GM18517 (cell line): ENCODE data around the gene FREY1.
"Not testable (repeated sequence)": the region's sequence is repeated elsewhere in the genome, so short reads cannot be mapped to it uniquely, and the experiment has no call there.

Source experiments
- ATAC-seq: cut with Tn5 transposase; IDR thresholded peaks from one replicate; pipeline ENCODE4 v1.9.1; 2021; ENCODE audit warnings: mild to moderate bottlenecking, moderate library complexity; ENCODE audit not compliant: unreplicated experiment

The FREY1 gene

DNA sequence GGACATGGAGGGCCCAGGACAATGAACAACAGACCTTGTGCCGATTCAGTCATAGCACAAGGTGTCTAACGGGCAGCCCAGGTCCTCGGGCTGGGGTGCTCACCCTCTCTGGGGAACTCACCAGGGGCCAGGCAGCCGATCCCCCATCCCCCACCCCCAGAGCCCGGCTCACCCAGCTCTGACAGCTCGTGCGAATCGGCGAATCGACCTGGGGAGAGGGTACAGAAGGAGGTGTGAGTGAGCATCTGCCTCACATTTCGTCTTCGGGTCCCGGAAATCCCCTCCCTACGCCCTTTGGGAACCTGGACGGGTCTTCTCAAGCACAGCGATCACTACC lies 10.2 kb upstream of the FREY1 start:
- ATAC-seq, result no peak

DNA sequence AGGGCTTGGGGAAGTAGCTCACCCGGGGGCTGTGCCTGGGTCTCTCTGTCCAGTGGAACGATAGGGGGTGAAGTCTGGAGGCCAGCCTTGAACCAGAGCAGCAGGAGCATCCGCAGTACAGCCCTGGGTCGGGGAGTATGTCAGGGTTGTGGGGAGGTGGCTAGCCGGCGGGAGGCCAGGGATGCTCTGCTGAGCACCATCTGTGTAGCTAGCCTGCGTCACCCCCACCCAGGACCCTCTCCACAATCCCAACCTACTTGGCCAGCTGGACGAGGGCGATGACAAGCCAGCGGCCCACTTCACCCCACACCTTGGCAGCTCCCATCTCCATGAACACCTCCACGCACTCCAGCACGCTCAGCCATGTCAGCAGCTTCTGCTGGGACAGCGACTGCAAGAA lies 8.4 kb upstream of the FREY1 start:
- no peak for ATAC-seq

DNA sequence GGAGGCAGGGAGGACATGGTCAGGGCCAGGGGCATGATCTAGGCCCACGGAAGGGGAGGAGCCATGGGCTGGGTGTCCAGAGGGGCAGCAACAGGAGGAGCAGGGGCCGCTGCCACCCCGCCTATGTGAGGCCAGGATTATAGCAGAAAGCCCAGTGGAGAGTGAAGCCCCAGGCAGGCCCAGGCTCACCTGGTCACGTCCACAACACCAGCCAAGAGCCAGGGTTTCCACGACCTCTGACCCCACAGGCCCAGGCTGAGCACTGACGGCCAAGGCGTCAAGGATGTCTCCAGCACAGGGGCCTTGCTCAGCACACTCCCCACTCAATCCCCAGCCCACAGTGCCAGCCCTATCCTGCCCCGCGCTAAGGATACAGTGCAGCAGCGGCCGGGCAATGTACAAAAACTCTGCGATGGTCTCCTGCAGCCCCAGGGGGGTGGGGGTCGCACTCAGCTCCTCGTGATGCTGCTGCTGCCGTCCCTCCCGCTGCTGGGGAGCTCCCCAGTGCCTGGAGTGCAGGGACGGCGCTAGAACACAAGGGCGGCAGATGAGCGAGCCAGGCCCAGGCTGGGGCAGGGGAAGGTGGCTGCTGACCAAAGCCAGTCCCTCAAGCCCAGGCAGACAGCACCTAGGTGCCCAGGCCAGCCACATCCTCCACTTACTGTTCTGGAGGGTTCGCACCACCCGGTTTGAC lies 7.0 kb upstream of the FREY1 start:
- no peak for ATAC-seq

DNA sequence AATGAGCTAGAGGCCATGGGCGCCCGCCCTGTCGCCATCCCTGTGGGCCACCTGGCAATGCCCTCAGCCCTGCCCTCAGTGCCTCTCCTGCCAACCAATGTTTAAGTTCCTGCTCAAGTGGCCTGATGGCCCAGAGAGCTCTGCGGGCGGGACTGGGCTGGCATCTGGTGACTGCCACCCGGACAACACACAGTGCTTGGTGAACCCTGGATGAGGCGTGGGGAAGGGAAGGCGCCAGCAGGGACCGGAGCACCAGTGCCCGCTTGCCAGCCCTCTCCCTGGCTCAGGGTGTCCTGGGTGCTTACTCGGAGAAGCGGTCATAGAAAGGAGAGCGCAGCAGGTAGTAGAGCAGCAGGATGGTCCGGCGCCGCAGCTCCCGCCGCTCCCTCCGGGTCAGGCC lies 6.4 kb upstream of the FREY1 start:
- no peak for ATAC-seq

DNA sequence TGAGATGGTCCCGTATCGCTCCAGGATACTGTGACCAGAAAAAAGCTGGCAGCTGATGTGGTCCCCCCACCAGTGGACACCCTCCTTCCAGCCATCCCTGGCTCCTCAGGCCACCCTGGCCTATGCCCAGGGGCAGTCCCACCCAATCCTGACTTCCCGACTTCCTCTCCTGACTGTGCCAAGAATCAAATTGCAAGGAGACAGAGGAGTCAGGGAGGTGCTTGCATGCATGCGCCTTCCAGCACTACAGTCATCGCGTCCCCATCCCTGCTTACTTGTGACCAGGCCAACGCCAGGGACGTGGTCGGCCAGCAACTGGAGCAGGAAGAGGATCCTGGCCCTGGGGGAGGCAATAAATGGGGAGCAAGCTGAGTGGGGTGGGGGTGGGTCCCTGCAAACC lies 3.6 kb upstream of the FREY1 start:
- no peak for ATAC-seq

DNA sequence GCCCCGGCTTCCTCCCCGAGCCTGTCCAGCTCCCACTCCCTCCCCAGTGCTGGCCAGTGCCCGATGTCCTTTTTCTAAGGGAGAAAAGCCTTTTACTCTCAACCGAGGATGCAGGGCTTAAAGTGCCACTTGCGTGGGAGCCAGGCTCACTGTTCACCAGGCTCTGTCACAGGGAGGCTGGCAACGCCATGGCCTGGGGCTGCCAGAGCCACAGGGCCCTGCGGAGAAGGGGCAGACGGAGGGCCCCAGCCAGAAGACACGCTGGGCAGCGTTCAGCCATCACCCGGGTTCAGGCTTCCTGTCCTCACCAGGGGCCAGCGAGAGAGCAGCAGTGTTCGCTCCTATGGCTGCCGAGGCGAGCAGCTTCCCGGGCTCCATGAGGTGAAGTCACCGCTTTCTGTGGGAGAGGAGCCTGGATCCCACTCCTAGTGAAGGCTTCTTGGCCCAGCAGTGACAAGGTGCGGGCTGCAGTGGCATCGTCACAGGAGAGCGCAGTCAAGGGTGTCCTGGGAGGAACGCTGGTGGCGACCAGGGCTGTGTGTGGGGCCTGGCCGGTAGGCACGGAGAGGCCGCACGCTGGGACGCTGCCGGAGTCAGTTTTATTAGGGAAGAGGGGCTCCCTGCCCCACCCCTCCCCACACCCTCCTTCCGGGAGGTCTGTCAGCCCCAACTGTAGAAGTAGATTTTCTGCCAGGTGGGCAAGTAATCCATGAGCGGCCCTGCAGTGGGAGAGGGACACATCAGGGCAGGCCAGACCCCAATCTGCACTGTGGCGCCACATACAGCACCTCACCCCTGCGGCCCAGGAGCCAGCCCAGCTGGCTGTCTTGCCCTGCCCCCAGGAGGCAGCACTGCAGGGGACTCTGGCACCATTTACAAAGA lies 2.8 kb upstream of the FREY1 start:
- no peak for ATAC-seq

DNA sequence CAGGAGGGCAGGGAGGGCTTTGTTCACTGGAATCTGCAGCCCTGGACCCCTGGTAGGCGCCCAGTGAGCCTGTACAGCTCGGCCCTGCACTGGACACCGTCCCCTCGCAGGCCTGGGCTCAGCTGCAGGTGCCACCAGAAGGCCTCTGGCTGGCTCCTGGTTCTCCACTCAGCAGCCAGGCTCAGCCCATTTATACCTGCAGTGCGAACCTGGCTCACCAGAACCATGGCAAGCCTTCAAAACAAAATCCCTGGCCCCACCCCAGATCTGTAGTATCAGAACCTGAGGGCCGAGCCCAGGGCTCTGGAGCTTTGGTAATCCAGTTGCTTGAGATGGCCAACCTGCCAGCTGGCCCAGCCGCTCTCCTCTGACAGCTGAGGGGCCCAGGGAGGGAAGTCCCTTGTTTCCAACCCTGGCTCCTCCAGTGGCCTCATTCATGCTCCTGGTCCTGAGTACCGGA lies 870 bp upstream of the FREY1 start:
- no peak for ATAC-seq

DNA sequence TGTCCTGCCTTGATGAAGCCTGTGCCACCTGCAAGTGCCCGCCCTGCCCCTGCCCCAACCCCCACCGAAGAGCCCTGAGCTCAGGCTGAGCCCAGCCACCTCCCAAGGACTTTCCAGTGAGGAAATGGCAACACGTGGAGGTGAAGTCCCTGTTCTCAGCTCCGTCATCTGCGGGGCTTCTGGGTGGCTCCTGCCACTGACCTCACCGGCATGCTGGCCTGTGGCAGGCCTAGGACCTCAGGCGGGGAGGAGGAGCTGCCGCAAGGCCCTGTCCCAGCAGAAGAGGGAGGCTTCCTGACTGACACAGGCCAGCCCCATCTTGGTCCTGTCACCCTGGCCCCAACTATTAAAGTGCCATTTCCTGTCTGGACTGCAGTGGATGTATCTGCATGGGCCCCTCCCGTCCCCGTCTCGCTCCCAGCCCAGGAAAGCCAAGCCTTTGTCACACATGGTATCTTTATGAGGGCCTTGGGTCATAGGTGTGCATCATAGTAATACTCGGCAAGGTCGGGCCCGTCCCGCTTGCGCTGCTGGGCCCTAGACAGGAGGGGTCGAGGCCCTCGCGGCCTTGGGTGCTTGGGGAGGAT lies 882 bp downstream of the FREY1 start:
- ATAC-seq, result no peak

DNA sequence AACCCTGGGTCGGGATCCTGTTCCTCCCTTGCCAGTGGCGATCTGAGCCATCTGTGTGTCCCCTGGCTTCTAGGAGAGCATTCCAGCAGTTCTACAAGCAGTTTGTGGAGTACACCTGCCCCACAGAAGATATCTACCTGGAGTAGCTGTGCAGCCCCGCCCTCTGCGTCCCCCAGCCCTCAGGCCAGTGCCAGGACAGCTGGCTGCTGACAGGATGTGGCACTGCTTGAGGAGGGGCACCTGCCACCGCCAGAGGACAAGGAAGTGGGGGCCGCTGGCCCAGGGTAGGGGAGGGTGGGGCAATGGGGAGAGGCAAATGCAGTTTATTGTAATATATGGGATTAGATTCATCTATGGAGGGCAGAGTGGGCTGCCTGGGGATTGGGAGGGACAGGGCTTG lies 1.5 kb downstream of the FREY1 start:
- ATAC-seq, result not testable (repeated sequence)

DNA sequence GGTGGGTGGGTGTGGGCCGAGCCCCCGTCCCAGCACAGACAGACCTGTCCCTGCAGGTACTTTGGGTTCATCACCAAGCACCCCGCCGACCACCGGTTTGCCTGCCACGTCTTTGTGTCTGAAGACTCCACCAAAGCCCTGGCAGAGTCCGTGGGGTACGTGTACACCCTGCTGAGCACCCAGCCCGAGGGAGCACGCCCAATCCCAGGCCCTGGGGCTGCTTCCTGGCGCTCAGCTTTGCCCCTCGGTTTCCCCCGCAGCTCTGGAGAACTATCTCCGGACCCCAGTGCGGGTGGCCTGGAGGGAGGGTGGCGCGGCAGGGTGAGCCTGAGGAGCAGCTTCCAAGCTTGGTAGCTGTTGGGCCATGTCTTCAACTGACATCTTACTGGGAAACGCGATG lies 2.0 kb downstream of the FREY1 start:
- ATAC-seq, result no peak

DNA sequence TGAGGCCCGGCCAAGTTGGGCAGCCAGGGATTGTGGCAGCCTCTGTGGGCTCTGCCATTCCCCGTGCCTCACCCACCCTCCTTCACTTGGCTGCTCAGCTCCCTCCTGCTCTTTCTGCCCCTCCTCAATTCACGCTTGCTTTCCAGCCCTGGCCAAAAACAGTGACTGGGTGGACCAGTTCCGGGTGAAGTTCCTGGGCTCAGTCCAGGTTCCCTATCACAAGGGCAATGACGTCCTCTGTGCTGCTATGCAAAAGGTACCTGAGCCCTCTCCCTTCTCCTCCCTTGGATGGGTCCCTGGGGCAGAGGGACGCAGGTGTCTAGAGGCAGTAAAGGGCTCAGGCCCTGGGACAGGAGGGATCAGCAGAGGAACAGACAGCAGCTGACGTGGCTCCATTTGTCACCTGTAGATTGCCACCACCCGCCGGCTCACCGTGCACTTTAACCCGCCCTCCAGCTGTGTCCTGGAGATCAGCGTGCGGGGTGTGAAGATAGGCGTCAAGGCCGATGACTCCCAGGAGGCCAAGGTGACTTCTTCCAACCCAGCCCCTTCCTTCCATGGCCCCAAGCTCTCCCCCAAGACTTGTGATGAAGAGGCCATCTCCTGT lies 2.7 kb downstream of the FREY1 start:
- ATAC-seq, result no peak

DNA sequence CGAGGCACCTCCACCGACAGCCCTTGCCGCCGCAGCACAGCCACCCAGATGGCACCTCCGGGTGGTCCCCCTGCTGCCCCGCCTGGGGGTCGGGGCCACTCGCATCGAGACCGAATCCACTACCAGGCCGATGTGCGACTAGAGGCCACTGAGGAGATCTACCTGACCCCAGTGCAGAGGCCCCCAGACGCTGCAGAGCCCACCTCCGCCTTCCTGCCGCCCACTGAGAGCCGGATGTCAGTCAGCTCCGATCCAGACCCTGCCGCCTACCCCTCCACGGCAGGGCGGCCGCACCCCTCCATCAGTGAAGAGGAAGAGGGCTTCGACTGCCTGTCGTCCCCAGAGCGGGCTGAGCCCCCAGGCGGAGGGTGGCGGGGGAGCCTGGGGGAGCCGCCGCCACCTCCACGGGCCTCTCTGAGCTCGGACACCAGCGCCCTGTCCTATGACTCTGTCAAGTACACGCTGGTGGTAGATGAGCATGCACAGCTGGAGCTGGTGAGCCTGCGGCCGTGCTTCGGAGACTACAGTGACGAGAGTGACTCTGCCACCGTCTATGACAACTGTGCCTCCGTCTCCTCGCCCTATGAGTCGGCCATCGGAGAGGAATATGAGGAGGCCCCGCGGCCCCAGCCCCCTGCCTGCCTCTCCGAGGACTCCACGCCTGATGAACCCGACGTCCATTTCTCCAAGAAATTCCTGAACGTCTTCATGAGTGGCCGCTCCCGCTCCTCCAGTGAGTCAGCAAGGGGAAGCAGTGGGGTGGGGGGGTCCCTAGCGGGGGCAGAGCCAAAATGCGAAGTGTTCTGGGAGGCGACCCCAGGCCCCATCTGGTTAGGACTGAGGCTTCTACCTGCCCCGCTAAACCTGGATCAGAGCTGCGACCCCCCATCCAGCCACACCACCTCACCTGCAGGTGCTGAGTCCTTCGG lies 4.4 kb downstream of the FREY1 start:
- ATAC-seq, result no peak

DNA sequence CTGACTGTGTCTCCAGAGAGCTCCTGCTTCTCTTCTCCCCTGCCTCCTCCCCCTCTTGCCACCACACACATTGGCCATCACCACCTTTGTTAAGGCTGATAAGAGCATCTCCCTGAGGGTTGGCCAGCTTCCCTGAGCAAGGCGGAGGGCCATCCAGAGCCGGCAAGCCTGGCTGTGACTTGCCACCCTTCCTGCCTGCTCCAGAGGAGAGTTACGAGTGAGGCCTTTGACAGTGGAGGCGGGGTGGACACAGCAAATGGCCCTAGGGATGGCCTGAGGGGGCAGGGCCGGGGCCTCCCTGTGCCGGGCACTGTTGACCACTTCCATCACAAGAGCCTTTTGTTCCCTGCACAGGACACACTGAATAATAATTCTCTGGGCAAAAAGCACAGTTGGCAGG lies 5.4 kb downstream of the FREY1 start:
- ATAC-seq, result no peak

DNA sequence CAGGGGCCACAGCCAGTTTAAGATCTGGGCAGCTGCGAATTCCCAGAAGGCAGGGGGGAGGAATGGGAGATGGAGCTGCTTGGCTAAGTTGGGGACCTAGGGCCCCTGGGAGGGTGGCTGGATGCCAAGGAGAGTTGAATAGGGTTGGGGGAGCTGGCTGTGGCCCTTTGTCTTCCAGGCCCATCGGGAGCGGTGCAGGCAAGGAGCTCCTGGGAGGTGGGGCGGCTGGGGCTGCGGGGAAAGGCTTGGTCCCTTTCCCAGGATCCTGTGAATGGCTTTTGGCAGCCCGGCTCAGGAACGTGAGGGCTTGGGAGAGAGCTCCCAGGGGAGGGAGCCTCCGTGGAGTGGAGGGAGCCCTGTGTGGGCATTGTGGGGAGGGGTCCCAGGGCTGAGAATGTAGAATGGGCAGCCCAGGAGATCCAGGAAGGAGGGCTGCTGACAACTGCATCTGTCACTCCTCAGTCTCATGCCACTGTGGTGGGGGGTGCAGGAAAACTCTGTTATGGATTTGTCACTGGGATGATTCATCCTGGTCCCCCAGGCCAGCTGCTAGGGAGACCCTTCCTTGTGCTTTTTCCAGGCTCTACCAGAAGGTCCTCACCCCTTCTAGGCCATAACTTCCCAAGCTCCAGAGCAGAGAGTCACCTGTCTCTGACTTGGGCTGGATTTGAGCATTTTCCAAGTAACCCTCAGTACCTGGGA lies 6.0 kb downstream of the FREY1 start:
- no peak for ATAC-seq

DNA sequence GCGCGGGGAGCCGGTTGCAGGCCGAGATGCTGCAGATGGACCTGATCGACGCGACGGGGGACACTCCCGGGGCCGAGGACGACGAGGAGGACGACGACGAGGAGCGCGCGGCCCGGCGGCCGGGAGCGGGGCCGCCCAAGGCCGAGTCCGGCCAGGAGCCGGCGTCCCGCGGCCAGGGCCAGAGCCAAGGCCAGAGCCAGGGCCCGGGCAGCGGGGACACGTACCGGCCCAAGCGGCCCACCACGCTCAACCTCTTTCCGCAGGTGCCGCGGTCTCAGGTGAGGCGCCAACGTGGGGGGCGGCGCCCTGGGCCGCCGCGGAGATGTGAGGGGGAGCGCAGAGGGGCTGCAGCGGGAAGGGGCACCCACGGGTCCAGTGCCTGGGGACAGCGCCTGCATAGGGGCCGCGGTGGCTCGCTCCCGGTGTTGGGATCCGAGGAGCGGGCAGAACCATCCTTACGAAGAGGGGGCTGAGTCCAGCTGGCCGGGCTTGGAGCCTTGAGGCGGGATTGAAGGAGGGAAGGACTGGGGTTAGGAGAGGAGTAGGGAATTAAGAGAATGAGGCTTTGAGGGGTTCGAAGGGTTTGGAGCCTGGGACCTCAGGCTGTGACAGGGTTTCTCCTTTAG lies 6.8 kb downstream of the FREY1 start:
- ATAC-seq, result not testable (repeated sequence)

DNA sequence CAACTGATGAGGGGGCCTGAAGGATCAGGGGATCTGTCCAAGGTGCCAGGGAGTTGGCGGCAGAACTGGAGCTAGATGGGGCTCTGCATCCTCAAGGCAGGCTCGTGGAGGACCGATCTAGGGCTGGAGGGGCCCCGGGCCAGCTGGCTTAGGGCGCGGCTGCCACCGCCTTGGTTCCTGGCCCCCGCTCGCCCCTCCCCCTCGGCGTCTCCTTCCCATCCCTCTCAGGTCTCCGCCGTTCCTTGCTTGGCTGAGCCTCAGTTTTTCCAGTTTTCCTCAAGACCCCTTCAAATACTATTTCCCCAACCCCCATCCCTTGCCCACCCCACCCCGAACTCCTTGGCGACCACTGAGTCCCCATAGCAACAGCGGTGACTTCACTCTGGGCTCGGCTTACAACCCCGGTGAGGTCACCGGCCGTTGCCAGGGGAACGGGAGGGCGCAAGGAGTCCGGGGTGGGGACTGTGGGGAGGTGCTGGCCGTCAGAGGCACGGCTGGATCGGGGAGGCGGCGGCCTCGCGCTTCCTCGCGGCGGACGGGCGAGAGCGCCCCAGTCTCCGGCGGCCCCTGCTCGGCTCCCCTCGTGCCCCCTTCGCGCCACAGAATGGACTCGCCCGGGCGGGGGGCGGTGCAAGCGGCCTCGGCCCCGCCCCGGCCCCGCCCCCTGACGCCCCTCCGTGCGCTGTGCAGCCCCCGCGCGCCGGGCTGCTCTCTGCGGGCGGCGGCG lies 7.5 kb downstream of the FREY1 start:
- ATAC-seq, result no peak

DNA sequence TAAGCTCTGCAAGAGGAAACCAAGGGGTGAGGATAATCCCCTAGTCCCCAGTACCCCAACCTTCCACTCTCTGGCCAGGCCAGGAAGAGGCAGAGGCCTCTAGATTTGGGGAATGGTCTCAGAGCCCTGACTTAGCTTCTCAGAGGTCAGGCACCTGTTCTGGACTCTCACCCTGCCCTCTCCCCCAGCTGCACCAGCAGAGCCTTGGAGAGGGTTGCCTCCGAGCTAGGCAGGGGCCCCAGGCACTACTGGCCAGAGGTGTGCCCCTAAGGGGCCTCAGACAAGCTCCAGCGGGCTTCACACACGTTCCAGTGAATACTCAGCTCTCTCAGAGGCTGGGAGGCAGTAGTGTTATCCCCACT lies 8.0 kb downstream of the FREY1 start:
- no peak for ATAC-seq

DNA sequence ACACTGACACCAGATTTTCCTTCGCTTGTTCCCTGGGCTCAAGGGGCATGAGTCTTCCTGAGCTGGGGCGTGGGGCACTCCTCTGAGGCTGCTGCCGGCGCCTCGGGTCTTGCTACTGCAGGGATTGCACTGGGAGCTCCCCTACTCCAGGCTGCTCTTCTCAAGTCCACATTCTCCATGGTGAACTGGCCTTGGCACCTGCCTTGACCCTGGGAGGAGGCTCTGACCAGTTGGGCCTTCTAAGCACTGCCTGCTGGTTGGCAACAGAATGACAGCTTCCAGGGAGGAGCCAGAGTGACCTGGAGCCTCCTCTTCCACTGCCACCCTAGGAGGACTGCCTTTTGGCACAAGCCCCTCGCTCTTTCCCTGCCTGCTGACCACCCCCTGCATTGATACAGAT lies 9.5 kb downstream of the FREY1 start:
- ATAC-seq, result no peak

DNA sequence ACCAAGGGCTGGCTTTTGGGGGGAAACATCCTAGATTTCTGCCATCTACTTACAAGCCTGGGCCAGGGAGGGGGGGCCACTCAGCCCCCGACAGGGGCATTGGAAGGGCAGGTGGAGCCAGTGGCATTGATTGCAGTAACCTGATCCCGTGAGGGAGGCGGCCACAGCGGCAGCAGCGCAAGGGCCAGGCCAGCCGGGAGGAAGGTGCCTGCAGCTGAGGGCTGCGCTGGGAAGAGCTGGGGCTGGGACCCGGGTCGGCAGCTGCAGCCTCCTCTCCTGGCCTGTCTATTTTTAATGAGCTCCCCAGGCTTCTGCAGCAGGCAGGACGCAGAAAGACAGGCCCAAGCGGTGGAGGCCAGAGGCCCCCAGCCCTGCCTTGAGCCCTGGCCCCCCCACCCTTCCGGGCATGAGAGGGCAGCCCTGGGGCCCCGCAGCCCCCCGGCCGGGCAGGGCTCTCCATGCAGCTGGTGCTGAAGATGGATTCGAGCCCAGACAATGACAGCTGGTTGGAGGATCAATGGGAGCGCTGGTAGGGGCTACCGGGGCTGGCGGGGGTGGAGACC lies 10.6 kb downstream of the FREY1 start:
- no peak for ATAC-seq
